Stimulated activated CD4-positive, alpha-beta T cell treated with anti-CD3 and anti-CD28 coated beads, Interleukin-4, amount 100 ng/mL, for 1 hour (primary cell): Measurements from ENCODE around the gene HADH.
"Not testable (repeated sequence)": the region's sequence is repeated elsewhere in the genome, so short reads cannot be mapped to it uniquely, and the experiment has no call there.

ENCODE experiments used
- DNase-seq: peaks from one replicate; pipeline ENCODE4 v3.0.0-alpha.2; 2020

HADH gene

DNA sequence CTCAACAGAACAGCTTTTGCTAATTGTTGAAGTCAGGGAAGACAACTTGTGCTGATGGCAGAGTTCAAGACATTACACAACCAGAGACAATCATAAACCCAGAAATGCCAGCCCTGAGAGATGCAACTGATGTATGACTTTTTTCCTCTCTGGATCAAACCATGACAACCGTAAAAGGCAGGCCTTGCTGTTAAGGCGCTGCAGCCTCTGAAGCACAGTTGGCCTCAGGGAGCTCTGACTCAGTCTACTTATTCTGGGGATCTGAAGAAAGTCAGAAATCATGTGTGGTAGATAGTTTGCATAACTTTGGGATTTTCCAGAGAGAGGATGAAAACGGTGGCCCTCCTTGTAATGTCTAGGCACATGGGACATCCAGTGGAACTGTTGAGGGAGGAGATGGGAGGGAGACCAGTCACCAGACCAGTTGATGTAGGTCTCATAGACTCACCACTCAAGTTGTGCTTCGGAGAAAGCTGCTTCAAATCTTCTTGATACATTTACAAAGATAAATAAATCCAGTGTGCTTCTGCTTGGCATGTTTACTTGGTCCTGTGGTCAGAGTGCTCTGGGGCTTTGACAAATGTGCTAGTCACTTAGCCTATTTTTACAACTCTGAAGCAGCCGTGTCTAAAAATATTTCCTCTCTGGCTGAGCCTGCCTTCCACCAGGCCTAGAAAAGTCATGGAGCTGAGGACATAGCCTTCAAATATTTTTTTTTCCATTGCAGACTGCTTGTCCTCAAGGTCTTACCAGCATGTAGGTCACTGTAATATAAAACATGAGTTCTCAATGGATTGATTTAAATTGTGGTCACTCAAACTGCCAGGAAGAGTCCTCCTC lies 7.5 kb downstream of the HADH start:
- no peak for DNase-seq

DNA sequence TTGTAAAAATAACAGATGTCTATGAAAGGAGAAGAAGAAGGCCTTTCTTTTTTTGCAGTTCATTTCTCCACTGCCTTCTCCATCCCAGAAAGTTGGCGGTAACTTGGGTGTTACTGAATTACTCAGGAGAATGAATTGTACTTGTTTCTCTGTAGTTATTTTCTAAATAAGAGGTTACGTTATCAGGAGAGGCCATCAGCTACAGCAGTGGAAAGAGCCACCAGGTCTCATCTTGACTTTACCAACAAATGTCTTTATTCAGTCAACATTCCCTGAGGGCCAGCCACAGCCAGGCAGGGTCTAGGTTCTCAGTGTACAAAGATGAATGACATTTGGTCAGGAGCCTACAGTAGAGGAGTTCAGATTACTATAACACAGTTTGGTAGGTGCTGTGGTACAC lies 8.1 kb downstream of the HADH start:
- no peak for DNase-seq

DNA sequence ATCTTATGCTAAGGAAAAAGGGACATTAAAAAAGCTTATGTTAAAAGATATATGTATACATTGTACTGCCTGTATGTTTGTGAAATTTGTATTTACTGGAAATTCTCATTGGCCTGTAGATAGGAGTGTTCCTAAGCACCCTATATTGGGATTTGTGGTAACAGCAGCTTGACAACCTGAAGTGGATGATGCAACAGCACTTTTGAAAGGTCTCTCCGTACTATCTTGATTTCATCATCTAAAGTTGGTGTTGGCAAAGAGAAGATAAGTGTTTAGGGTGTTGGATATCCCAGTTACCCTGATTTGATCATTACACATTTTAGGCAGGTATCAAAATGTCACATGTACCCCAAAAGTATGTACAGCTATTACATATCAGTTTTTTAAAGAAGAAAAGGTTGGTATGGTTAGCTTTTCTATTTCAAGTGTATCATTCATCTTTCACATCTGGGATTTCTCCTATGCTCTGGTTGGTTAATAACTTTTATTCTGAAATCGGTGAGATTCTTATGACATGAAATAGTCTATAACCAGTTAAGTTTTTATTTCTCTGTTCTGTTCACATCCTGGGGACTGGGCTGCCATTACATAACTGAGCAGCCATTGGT lies 10.3 kb downstream of the HADH start:
- DNase-seq = no peak

DNA sequence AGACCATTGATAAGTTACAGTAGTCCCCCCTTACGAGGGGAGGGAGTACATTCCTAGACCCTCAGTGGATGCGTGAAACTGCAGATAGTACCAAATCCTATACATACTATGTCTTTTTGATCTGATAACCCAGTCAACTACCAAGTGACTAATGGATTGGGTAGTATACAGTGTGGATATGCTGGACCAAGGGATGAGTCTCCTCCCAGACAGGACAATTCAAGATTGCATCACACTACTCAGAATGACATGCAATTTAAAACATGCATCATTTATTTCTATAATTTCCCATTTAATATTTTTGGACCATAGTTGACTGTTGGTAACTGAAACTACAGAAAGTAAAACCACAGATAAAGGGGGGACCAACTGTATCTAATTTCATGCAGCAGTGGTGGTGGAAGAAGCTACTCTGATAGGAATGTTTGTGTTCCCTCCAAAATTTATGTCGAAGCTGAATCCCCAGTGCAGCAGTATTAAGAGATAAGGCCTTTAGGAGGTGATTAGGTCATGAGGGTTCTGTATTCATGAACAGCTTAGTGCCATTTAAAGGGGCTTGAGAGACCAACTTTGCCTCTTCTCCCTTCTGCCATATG lies 11.9 kb downstream of the HADH start:
- DNase-seq = no peak

DNA sequence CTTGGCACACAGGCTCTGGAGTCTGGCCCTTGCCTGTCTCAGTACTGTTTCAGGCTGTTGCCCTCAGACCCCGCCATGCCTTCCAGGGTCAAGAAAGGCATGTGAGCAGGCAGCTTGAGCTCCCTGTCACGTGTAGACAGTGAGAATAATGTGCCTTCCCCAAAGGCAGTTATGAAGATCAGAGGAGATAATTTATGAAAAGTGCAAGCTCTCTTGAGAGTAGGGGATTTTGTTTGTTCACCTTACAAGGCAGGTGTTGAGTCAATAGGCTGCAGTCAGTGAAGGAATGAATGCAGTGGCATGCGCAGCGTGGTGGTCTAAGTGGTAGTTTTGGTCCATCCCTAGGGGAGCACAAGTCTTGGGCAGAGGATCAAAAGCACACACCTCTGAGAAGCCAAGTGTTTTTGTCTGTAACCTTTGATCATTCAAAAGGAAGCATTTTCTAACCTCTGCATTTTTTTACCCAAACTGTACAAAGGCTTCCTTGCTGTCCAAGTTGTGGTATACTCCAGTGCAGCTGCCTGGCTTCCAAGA lies 14.4 kb downstream of the HADH start:
- DNase-seq = no peak

DNA sequence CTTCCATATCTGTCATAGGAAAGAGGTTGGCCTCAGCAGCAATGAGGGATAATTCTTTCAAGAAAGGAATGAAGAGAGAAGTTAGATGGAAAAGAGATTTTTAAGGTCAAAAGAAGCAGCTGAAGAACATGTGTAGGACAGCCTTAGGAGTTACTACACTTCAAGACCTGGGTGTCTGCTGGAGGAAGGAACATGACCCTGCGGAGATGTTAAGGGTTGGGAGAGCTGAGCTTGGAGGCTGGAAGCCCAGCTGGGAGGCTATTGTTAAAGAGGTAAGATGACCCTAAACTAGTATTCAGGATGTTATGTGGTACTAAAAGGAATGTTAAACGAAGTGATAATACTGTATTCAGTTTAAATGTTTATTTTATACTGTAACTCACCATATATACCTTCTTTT lies 15.0 kb downstream of the HADH start:
- no peak for DNase-seq

DNA sequence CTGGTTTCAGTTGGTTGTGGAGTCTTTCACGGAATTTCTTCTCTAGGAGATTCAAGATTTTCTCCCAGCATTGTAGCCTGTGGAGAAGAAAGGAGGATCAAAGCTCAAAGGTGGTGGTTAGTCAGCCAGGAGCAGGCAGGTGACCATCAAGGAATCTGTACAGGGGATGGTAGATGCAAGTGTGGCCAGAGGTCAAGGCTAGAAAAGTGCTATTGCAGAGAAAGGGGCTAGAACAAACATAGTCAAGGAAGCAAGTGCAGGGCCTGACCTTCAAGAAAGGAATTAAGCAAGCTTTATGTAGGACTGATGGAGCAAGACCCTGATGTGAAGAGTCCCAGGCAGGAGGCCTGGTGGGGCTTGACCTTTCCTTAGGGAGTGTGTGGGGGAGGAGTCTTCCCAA lies 16.1 kb downstream of the HADH start:
- no peak for DNase-seq

DNA sequence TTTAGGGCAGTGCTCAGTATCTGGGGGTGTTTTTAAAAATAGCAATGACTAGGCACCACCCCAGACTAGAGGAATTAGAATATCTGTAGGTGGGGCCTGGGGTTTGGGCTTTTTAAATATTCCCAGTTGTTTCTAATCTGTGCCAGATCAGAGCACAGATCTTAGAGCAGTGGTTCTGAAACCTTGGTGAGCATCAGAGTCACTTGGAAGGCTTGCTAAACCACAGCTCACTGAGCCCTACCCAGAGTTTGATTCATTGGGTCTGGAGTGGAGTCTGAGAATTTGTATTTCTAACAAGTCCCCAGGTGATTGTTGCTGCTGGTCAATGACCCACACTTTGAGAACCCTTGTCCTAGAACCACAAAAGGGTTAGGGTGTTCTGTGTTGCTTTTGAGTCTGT lies 16.7 kb downstream of the HADH start:
- no peak for DNase-seq

DNA sequence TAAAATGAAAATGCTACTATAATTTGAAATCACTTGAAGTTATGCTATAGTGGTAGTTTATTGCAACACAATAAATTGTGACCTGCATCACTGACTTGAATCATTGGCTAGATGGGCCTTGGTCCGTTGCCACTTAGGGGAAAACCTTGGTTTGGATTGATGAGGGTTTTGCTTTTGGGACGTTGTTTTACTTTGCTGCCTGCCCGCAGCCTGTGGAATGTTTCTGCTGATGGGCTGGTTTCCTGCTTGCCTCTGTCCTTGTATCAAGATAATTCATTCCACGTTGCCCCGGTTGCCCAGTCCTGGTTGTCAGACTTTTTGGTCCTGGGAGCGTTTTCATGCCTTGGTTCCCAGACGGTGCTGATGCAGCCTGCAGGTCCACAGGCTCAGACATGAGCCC lies 18.3 kb downstream of the HADH start:
- DNase-seq = no peak

DNA sequence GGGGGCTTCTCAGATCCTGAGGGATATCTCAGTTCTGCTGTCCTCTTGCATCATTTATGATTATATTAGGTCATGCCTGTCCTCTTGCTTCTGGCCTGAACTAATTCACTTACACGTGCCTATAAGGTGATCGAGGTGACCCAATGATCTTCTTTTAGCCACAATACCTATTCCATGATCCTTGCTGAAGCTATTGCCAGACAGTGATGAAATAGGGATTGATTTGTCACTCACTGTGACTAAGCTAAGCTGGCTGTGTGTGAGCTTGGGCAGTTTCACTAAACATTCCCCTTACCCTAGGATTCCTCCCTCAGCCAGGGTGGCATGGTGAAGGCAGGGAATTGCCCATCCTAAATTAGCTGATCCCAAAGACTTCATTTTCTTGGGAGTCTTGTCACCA lies 19.0 kb downstream of the HADH start:
- no peak for DNase-seq

DNA sequence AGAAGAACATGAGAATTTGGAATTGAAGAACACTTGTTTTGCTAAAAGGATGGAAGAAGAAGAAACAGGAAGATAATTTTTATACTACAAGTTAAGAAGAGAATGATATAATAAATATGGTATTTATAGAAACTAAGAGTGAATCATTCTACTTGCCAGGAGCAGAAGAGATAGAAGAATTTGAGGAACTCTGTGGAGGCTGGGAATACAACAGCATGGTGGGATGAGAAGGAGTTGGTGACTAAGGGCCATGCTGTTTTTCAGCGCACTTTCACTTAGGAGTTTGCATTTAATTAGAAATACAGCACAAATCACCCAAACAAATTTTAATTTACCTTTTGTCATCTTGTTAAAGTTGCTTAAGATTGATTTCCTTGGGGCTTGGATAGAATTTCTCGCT lies 20.5 kb downstream of the HADH start:
- no peak for DNase-seq

DNA sequence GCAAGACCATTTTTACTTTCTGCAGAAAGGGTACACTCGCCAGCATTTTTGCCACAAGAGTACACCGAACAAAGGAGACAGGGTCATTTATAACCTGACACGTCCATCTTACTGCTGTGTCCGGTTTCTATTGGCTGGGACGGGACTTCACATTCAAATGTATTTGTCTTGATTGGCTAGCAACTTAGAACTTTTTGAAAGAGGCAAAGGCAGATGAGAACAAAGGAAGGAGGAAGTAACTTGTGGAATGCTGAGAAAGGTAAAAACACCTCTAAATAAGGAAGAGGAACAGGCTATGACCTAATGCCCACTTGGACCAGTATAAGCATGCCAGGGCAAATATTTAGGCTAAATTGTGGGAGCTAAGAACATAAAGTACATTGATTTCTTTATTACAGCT lies 22.7 kb downstream of the HADH start:
- DNase-seq = not testable (repeated sequence)

DNA sequence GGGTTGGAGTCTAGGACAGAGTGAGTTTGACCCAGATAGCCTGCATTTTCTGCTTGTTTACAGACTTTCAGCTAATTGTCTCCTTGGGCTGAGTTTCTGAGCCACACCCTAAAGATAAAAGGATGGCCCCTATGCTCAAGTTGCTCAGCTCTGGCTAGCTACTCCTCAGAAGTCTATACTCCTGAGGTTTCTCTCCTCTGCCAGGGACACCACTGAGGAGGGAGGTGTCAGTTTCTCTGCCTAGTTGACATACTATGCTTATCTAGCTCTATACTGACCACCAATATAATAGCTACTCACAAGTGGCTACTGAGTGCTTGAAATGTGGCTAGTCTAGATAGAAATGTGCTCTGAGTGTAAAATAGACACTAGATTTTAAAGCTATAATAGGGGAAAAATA lies 23.6 kb downstream of the HADH start:
- no peak for DNase-seq

DNA sequence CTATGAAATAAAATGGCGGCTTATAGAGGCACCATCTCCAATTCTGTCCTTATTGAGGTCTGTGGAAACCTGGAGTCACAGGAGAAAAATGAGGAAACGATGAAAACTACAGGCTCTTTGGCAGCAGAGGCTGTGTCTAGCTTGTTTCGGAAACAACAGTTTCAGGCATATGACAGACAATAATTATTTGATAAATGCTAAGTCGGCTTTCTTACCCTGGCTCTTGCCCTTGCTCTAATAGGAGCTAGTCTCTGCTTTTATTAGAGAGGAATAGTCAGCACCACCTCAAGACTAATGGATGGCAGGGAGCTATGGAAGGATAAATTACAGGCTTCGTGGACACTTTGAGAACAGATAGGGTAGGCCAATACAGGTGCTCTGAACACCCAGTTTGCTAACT lies 24.3 kb downstream of the HADH start:
- no peak for DNase-seq

DNA sequence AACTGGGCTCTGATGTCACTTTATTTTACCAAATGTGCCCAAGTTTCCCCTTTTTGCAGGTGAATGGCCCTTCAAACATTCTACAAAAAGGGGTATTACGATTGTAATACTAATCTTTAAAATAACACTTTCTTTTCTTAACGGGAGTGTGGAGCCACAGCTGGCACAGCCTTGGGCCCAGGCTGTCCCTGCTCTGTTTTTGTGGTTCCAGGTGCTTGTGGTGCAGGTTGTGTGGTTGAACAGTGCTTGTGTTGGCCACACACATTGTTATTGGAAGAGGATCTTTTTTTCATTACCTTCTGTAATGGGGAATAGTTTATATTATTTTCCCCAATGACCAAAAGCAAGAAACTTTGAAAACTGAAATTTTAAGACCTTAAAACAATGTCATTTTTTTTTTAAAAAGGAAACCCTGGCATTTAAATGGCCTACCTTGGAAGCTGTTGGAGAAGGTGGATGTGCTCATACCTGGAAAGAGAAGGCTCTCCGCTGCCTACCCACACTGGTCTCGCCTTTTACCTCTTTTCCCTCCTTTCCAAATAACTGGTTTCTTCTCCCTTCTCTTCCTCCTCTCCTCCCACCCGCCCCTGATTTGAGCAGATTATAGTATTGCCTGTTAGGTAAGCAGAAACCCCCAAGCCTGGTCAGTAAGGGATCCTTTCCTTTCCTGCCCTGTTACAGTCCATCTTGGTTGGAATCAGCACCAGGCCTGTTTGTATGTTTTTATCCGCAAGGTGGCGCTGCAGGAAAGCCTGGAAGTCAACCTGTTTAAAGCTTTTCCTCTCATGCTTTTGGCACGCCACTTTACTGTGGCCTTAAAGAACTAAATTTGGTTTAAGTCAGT lies 28.6 kb downstream of the HADH start:
- DNase-seq = peak; percentile 84

DNA sequence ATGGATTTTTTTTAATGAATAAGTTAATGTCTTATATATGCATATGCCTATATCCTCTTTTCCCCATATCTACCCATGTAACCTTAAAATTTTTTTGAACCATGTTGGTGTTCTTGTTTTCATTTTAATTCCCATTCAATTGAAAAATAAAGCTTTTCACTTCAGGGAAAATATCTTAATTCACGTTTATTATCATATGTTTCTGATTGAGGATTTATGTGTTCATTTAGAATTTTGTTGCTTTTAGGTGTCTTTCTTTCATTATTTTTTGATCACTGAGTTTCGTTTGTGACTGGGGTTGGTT lies 29.1 kb downstream of the HADH start:
- DNase-seq = no peak

DNA sequence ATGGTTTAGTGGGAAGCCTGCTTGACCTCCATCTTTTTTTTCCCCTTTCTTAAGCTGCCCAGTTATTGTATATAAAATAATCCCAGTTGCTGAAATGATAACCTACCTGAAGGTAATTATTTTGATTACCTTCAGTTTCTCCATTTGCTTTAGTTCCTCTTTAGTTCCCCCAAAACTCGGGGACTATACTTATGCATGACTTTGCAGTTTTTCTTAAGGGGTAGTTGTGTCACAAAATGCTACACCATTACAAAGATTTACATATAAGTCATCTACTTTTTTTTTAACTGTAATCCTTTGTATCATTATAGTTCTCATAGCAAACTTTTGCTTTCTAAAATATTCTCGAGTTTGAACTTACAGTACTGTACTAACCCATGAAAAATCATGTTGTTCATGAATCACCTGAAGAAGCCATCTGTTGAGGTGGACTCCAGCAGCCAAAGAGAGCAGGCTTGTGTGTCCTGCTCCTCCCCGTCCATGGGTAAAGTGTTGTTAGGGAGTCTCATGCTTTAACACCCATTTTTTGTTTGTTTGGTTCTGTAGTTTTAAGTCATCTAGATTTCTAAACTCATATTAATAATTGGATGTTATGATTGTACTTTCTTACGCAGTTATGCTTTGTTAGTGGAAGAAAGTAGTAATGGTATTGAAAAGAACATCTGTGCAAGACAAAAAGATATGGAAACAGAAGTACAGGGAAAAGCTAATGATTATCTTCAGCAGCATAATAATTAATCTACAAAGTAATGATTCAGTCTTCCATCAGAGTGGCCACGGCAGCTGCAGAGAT lies 34.6 kb downstream of the HADH start:
- no peak for DNase-seq

DNA sequence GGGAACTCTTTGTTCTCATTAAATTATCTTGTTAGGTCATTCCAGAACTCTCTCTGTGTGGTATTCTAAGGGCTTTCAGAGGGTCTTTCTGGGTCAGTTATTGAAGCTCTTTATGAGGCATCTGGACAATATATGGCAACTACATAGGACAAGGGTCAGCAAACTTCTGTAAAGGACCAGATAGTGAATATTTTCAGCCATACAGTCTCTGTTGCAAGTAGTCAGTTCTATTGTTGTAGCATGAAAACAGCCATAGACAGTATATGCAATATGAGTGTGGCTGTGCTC lies 35.1 kb downstream of the HADH start:
- DNase-seq = no peak

DNA sequence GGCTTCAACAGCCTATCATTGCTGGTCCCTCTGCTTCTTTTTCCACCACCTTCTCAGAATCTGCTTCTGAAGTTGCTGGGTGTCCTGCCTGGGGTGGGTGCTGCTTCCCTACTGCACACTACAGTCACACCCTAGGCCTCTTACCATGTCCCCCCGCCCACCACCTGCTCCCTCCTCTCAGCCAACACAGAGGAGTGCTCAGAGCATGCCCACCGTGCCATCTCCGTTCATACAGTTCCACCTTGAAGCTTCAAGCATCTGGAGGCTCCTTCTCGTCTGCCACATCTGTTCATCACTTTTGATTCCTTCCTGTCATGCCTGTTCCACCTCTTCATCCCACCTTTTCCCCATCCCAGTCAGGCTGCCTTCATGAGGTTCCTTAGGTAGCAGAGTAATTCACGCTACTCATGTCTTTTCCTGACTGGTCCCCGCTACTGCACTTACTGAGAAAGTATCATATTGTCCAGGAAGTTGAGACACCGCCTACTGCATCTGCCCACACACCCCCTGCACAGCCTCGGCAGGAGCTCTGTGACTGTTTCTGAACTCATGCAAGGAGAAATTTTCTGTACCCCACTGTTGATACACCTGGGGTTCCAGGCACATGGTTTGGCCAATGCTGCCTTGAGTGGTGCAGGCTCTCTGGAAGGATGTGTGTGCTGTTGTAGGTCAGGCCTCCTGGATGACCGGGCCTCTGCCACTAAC lies 39.5 kb downstream of the HADH start:
- DNase-seq = peak; percentile 69

DNA sequence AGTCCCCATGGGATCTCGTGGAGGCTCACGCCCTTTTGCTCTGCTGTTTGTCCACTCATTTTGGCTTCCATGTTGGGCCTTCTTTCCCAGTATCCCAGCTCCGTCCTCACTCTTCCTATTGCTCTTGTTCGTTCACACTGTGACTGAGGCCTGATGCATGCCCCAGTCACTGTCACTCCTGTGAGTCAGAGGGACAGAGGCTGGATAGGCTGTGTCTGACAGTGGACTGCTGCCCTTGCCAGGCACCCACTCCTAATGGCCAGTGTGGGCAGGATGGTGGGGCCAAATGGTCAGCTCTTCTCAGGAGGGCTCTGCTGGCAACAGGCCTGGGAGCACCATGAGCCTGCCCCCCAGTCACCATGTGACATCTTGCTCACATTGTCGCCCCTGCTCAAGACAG lies 40.0 kb downstream of the HADH start:
- DNase-seq = no peak

DNA sequence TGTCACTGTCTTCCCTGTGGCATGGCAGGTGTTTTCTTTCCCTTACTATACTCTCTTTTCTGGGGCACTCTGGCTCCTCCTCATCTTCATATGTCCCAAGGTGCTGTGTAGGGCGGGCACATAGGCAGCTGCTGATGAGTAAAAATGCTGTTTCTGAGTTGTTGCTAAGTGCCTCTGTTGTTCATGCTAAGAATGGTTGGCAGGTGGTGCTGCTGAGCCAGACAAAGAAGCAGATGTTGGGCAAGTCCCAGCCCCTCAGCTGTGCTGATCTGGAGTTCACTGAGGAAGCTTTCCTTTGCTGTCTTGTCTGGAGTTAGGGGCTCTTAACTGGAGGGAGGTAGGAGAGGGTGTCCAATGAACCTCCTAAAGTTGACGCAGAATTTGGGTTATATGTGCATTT lies 40.6 kb downstream of the HADH start:
- peak; percentile 69 for DNase-seq

DNA sequence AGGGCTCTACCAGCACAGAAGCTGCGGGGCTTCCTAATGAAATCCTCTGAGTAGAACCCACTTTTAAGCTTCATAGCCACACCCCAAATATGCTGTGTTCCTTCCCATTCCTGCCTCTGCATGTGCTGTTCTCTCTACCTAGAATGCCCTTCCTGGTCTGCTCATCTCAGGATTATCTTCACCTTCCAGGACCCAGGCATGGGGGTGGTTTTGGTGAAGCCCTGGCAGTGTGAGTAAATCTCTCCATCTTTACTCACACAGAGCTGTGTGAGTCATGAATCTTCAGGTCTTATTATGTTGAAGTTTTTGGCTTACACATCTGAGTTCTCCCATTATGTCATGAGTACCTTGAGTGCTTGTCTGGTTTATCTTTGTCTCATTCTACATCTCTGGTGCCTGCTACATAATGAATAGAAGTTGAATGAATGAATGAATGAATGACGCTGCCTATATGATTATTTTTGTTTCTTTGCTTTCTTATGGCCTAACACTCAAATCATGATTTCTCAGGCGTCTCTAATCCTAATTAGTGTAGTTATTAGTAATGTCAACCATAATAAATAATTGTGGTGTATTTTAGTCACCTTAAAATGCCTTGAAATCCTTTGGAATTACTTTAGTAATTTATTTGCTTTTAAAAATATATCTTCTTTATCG lies 41.9 kb downstream of the HADH start:
- DNase-seq = peak; percentile 46
